Colonic mucosa (tissue), 4 donors: ENCODE results near the gene SF3B2. TPM values are rescaled to one million over a fixed set of nuclear protein-coding genes. Genes with fewer than 3 reads are reported as not detected.

ENCODE experiments used
- DNase-seq: peaks from one replicate; pipeline ENCODE4 v3.0.0-alpha.2; 2020
- H3K27ac ChIP-seq: fragments of 200-600 bp; one replicate; pipeline ENCODE4 v1.8.0; 2021
- H3K27me3 ChIP-seq: fragments of 200-600 bp; one replicate; pipeline ENCODE4 v1.8.0; 2021
- H3K36me3 ChIP-seq: fragments of 200-600 bp; one replicate; pipeline ENCODE4 v1.8.0; 2021
- H3K4me1 ChIP-seq: fragments of 200-600 bp; one replicate; pipeline ENCODE4 v1.8.0; 2021; ENCODE audit warnings: mild to moderate bottlenecking
- H3K4me3 ChIP-seq: fragments of 200-600 bp; one replicate; pipeline ENCODE4 v1.8.0; 2021
- H3K9ac ChIP-seq, 2 donors: one replicate each; pipeline ENCODE4 v1.7.0; 2013; ENCODE audit warnings: control low read depth in 2 of 2, low read depth in 2 of 2, low read length in 2 of 2
- H3K9me3 ChIP-seq: fragments of 200-600 bp; one replicate; pipeline ENCODE4 v1.8.0; 2021
- CTCF ChIP-seq: fragments of 200-600 bp; IDR thresholded peaks from one replicate; pipeline ENCODE4 v1.8.0; 2022; ENCODE audit warnings: antibody characterized with exemption, mild to moderate bottlenecking
- intact Hi-C: fragments of 100-400 bp; cut with DNase I; formaldehyde crosslinking; loops from one replicate; pipeline ENCODE4 v1.14.1; 2022
- total RNA-seq, 2 donors: library from RNA; stranded (reverse); fragmentation: NEBNext Ultra II Directional in 1 of 2; extraction: Animal tissue kit (Norgen Biotek cat#: 25700) in 1 of 2; gene quantifications; one replicate each; pipeline ENCODE4 v1.2.1, GENCODE V29; 2021
- donor health status: healthy.
- donor health status: DM: no; HTN: no; CAD: no.
- donor health status: DM: no; HTN: no; CAD: no.

SF3B2 gene
- total RNA-seq, 2 donors from 2014 or later = 139 to 196 TPM

DNA sequence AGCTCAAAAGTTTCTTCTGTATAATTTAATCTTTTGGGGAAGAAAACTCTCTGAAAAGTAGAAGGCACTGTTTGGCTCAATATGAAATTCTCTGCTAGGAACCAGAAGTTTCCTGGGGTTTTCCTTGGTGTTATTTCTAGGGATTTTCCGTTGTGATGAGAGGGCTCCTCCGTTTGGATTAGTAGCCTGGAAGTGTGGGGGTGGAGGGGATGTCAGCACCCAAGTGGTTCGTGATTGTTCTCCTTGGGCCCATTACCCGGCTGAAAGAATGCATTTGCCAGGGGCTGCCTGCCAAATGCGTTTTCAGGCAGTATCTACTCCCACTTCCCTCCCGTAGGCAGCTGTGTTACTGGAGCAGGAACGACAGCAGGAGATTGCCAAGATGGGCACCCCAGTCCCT lies 4.3 kb downstream of the SF3B2 start:
- intact Hi-C loops = no loop called here
- Histone ChIP-seq H3K27me3 (no peaks in the 10 kb centered on the region), H3K9ac (no peak overlapping the region), H3K4me1 (no peaks in the 10 kb centered on the region), H3K36me3 (peaks cover 40% of the 10 kb centered on the region), H3K9me3 (no peaks in the 10 kb centered on the region), H3K27ac (no peak overlapping the region), H3K4me3 (no peak overlapping the region)
- TF ChIP-seq CTCF = no peak
- DNase-seq = no peak

- no peaks in the 10 kb centered on the region for H3K27me3 ChIP-seq
- H3K9ac ChIP-seq = no peak overlapping the region
- H3K4me1 ChIP-seq = no peaks in the 10 kb centered on the region
- no peak for DNase-seq
- no peak for TF ChIP-seq CTCF
- intact Hi-C loops = no loop called here
- H3K9me3 ChIP-seq = no peaks in the 10 kb centered on the region
- H3K27ac ChIP-seq = no peak overlapping the region
- H3K36me3 ChIP-seq = peaks cover 52% of the 10 kb centered on the region
- no peak overlapping the region for H3K4me3 ChIP-seq
Measured at GRCh38 chr11:66059966-66060680, 8.0 kb downstream of the SF3B2 start.

DNA sequence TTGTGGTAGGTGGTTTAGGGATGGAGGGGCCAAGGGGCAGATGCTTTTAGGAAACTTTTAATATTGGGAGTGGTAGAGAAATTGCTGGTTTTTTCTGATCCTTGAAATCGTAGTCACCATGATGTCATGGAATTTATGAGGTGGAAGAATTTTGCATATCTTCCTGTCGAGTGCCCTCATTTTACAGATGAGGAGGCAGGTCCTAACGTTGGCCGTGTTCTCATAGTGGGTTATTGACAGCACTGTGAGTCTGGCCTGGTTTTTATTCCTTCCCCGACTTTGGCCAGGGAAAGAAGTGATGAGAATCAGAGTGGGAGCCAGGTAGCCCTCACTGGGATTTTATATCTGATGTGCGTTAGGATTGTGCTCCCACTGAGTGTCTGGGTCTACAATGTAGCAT lies 9.1 kb downstream of the SF3B2 start:
- DNase-seq = no peak
- peaks cover 52% of the 10 kb centered on the region for H3K36me3 ChIP-seq
- H3K4me1 ChIP-seq = no peaks in the 10 kb centered on the region
- H3K4me3 ChIP-seq = no peak overlapping the region
- no peak overlapping the region for H3K9ac ChIP-seq
- TF ChIP-seq CTCF = no peak
- no peak overlapping the region for H3K27ac ChIP-seq
- no peaks in the 10 kb centered on the region for H3K27me3 ChIP-seq
- no peaks in the 10 kb centered on the region for H3K9me3 ChIP-seq
- intact Hi-C loops = no loop called here

- intact Hi-C loops = no loop called here
- Histone ChIP-seq H3K36me3 (peaks cover 45% of the 10 kb centered on the region), H3K4me3 (no peak overlapping the region), H3K9me3 (no peaks in the 10 kb centered on the region), H3K4me1 (no peaks in the 10 kb centered on the region), H3K9ac (no peak overlapping the region), H3K27ac (no peak overlapping the region), H3K27me3 (no peaks in the 10 kb centered on the region)
- no peak for DNase-seq
- no peak for TF ChIP-seq CTCF
Measured at GRCh38 chr11:66062408-66062807, 10.2 kb downstream of the SF3B2 start.

- no peak for DNase-seq
- Histone ChIP-seq H3K27me3 (no peaks in the 10 kb centered on the region), H3K4me3 (no peak overlapping the region), H3K4me1 (no peaks in the 10 kb centered on the region), H3K9ac (no peak overlapping the region), H3K27ac (no peak overlapping the region), H3K9me3 (no peaks in the 10 kb centered on the region), H3K36me3 (peaks cover 44% of the 10 kb centered on the region)
- intact Hi-C loops = no loop called here
- no peak for TF ChIP-seq CTCF
Measured at GRCh38 chr11:66063900-66064299, 11.7 kb downstream of the SF3B2 start.
